Transverse colon (tissue), 4 donors: ENCODE data around the gene AFF1. TPM values are rescaled to one million over a fixed set of nuclear protein-coding genes. Genes with fewer than 3 reads are reported as not detected.

Source experiments
- DNase-seq: peaks from one replicate; pipeline ENCODE4 v3.0.0-alpha.2; 2019
- H3K27ac ChIP-seq, 4 donors: fragments of 200-600 bp; sonication (generic); 2 replicates each; pipeline ENCODE4 v1.5.1; 2016 to 2018; ENCODE audit warnings: inconsistent platforms in 4 of 4
- H3K27me3 ChIP-seq: fragments of 200-600 bp; sonication (generic); 2 replicates; pipeline ENCODE4 v1.5.1; 2017; ENCODE audit warnings: inconsistent platforms
- H3K36me3 ChIP-seq, 4 donors: fragments of 200-600 bp; sonication (generic); 2 replicates each; pipeline ENCODE4 v1.5.1; 2017 to 2019; ENCODE audit warnings: inconsistent platforms in 4 of 4
- H3K4me1 ChIP-seq, 4 donors: fragments of 200-600 bp; sonication (generic); 2 replicates each; pipeline ENCODE4 v1.5.1; 2017 to 2020; ENCODE audit warnings: inconsistent platforms in 4 of 4
- H3K4me3 ChIP-seq, 4 donors: fragments of 200-600 bp; sonication (generic); 1 replicate in 1 of 4; 2 replicates in 3 of 4; pipeline versions ENCODE4 v1.5.1 to v1.6.1; 2017 to 2019; ENCODE audit warnings: inconsistent platforms in 4 of 4
- H3K9me3 ChIP-seq, 2 donors: fragments of 200-600 bp; sonication (generic); 2 replicates each; pipeline ENCODE4 v1.5.1; 2017 to 2019; ENCODE audit warnings: inconsistent platforms in 2 of 2
- CTCF ChIP-seq, 5 experiments: fragments of 200-600 bp in 3 of 5; fragments of 450-650 bp in 2 of 5; sonication (generic) in 3 of 5; IDR thresholded peaks; 1 replicate in 2 of 5; 2 replicates in 3 of 5; pipeline ENCODE4 v1.5.1; 2016 to 2017; ENCODE audit warnings: antibody characterized with exemption in 5 of 5, inconsistent platforms in 3 of 5, mild to moderate bottlenecking in 2 of 5, moderate library complexity in 1 of 5
- EP300 ChIP-seq: sonication (generic); formaldehyde crosslinking; IDR thresholded peaks from one replicate; pipeline ENCODE4 v1.6.1; 2017; ENCODE audit warnings: antibody characterized with exemption, low read depth
- POLR2A ChIP-seq: fragments of 450-650 bp; IDR thresholded peaks from one replicate; pipeline ENCODE4 v1.6.1; 2016; ENCODE audit warnings: antibody characterized with exemption, mild to moderate bottlenecking, moderate library complexity
- POLR2AphosphoS5 ChIP-seq, 3 donors: sonication (generic); formaldehyde crosslinking; IDR thresholded peaks; one replicate each; pipeline ENCODE4 v1.6.1; 2016; ENCODE audit warnings: antibody characterized with exemption in 3 of 3
- whole genome bisulfite sequencing, 2 donors: methylation state at CpG; one replicate each; pipeline ENCODE4 v1.1.5; 2018; ENCODE audit warnings: low coverage in 1 of 2; 5-methylcytosine and 5-hydroxymethylcytosine counted together
- in situ Hi-C, 4 donors: fragments of 200-750 bp; cut with MboI; loops; one replicate each; pipeline versions ENCODE4 v1.15.0 to v1.15.1; 2017; ENCODE audit warnings: low sequenced_read_pairs in 3 of 4, low pct_ligation_motif_present in 1 of 4, low pct_unique_long_range_greater_than_20kb in 1 of 4
- intact Hi-C: fragments of 100-400 bp; cut with DNase I; formaldehyde crosslinking; loops from one replicate; pipeline ENCODE4 v1.15.1; 2023; ENCODE audit warnings: low total_unique reads
- total RNA-seq, 4 donors: library from RNA; depleted of rRNA; stranded (reverse); fragments of >200 nt; gene quantifications; one replicate each; pipeline ENCODE4 v1.1.0, GENCODE V29; 2016

The AFF1 gene
- total RNA-seq, 4 donors from 2014 or later: 77.1 to 151 (median 97.0) TPM

GRCh38 chr4:87029356-87029755 lies 94.5 kb downstream of the AFF1 start:
- no peak for TF ChIP-seq POLR2A
- peak in 2 of 3 donors; percentile 32 to 44 for TF ChIP-seq POLR2AphosphoS5 (IDR thresholded peaks at IDR 0.05)
- no peak for TF ChIP-seq EP300
- TF ChIP-seq CTCF (IDR thresholded peaks at IDR 0.05): no peak
- Histone ChIP-seq H3K27me3 (no peaks in the 10 kb centered on the region), H3K4me3 (no peak overlapping the region), H3K9me3 (no peaks in the 10 kb centered on the region), H3K27ac (peak overlapping the region; percentile 70 to 84 (median 78)), H3K36me3 (no peaks in the 10 kb centered on the region), H3K4me1 (peaks cover 59 to 98% (median 90%) of the 10 kb centered on the region in 4 donors)
- intact Hi-C loops: no loop called here
- no peak for DNase-seq
- WGBS, 2 donors: 60 to 62% methylated on average over 3 to 5 of the region's 5 CpGs
- in situ Hi-C loops: no loop called here

DNA sequence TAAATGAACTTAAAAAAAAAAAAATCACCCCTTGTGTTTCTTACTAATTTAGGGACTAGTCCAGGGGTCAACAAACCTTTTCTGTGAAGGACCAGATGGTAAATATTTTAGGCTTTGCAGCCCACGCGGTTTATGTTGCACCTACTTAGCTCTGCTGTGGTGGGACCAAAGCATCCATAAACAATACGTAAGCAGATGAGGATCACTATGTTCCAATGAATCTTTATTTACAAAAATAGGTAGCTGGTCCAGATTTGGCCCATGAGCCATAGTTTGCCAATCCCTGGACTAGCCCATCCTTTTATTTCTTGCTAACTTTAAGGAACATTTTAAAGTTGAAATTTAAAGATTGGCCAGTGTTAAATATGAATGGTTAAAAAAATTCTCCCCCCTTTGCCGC lies 95.3 kb downstream of the AFF1 start:
- 91 to 96% methylated on average over 4 of the region's 4 CpGs for WGBS, 2 donors
- H3K4me1 ChIP-seq: peaks cover 59 to 98% (median 82%) of the 10 kb centered on the region in 4 donors
- H3K27me3 ChIP-seq: no peaks in the 10 kb centered on the region
- no peak for DNase-seq
- H3K4me3 ChIP-seq: no peak overlapping the region
- in situ Hi-C loops: no loop called here
- H3K9me3 ChIP-seq: no peaks in the 10 kb centered on the region
- TF ChIP-seq CTCF (IDR thresholded peaks at IDR 0.05) (no peak), POLR2AphosphoS5 (IDR thresholded peaks at IDR 0.05) (no peak), POLR2A (no peak), EP300 (no peak)
- H3K36me3 ChIP-seq: no peaks in the 10 kb centered on the region
- intact Hi-C loops: no loop called here
- peak overlapping the region; percentile 70 to 84 (median 78) for H3K27ac ChIP-seq

- peaks cover 56 to 98% (median 77%) of the 10 kb centered on the region in 4 donors for H3K4me1 ChIP-seq
- no peaks in the 10 kb centered on the region for H3K36me3 ChIP-seq
- 57 to 64% methylated on average over 3 to 13 of the region's 13 CpGs for WGBS, 2 donors
- TF ChIP-seq EP300 (no peak), POLR2AphosphoS5 (IDR thresholded peaks at IDR 0.05) (peak in 1 of 3 donors; percentile 15)
- in situ Hi-C loops: no loop called here
- no peak for DNase-seq
- no peaks in the 10 kb centered on the region for H3K9me3 ChIP-seq
- intact Hi-C loops: no loop called here
- H3K4me3 ChIP-seq: no peak overlapping the region
- no peaks in the 10 kb centered on the region for H3K27me3 ChIP-seq
- peak overlapping the region; percentile 70 to 84 (median 78) for H3K27ac ChIP-seq
Measured at GRCh38 chr4:87030755-87031441, 96.1 kb downstream of the AFF1 start.

DNA sequence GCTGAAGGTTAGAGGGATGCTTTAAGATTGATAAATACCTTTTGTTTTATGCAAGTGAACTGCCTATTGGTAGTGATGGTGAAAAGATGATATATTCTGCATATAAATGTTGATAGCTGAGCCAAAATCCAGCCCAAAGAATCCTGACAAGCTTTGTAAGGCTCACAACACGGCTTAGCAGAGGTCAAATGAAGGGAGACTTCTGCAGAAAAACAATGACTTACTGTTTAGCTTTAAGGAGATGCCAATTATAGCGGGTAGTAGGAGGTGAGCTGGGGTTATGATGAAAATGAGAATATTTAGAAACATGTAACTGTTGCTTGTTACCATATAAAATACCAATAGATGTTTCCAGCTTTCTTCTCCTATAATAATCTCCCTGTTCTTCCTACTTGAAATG lies 97.1 kb downstream of the AFF1 start:
- intact Hi-C loops (no loop called here), in situ Hi-C loops (no loop called here)
- DNase-seq: no peak
- no peak for TF ChIP-seq EP300
- no peak for TF ChIP-seq POLR2A
- Histone ChIP-seq H3K27me3 (no peaks in the 10 kb centered on the region), H3K9me3 (no peaks in the 10 kb centered on the region), H3K4me1 (peaks cover 65 to 98% (median 77%) of the 10 kb centered on the region in 4 donors), H3K4me3 (peak overlapping the region in 1 of 4 donors; percentile 26), H3K36me3 (no peaks in the 10 kb centered on the region), H3K27ac (peak overlapping the region; percentile 70 to 84 (median 78))
- 20 to 33% methylated on average over 2 of the region's 2 CpGs for WGBS, 2 donors

DNA sequence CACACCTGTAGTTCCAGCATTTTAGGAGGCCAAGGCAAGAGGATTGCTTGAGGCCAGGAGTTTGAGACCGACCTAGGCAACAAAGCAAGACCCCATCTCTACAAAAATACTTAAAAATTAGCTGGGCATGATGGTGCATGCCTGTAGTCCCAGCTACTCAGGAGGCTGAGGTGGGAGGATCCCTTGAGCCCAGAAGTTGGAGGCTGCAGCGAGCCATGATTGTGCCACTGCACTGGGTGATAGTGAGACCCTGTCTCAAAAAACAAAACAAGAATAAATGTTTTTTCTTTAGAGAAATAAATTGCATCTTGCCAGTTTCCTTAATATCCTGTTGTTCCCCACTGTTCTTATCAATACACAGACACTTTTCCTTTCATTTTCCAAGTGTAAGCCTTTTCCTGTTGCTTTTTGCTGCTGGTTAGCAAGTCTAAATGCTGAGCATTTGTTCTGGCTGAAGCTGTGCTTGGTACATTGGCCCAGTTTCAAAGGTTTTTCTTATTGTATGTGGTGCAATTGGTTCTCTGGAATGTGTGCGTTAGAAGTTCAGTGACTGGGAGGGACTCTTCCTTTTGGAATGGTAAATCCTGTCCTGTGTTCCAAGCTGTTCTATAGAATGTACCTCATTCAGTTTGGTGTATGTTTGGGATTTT lies 98.2 kb downstream of the AFF1 start:
- Histone ChIP-seq H3K4me3 (peak overlapping the region in 1 of 4 donors; percentile 16), H3K36me3 (no peaks in the 10 kb centered on the region), H3K27me3 (no peaks in the 10 kb centered on the region), H3K4me1 (peaks cover 66 to 100% (median 81%) of the 10 kb centered on the region in 4 donors), H3K9me3 (no peaks in the 10 kb centered on the region), H3K27ac (peak overlapping the region; percentile 70 to 84 (median 78))
- WGBS, 2 donors: 39 to 52% methylated on average over 2 to 3 of the region's 3 CpGs
- intact Hi-C loops: no loop called here
- DNase-seq: no peak
- TF ChIP-seq POLR2A: no peak
- no peak for TF ChIP-seq EP300
- TF ChIP-seq CTCF (IDR thresholded peaks at IDR 0.05): no peak
- peak in 1 of 3 donors; percentile 10 for TF ChIP-seq POLR2AphosphoS5 (IDR thresholded peaks at IDR 0.05)
- in situ Hi-C loops: no loop called here
